Measurements from ENCODE around the gene SLC9A8. TPM values are rescaled to one million over a fixed set of nuclear protein-coding genes. Genes with fewer than 3 reads are reported as not detected.

The SLC9A8 gene
- total RNA-seq, 4 donors from 2014 or later: 8.2 to 17.3 (median 12.1) TPM

DNA sequence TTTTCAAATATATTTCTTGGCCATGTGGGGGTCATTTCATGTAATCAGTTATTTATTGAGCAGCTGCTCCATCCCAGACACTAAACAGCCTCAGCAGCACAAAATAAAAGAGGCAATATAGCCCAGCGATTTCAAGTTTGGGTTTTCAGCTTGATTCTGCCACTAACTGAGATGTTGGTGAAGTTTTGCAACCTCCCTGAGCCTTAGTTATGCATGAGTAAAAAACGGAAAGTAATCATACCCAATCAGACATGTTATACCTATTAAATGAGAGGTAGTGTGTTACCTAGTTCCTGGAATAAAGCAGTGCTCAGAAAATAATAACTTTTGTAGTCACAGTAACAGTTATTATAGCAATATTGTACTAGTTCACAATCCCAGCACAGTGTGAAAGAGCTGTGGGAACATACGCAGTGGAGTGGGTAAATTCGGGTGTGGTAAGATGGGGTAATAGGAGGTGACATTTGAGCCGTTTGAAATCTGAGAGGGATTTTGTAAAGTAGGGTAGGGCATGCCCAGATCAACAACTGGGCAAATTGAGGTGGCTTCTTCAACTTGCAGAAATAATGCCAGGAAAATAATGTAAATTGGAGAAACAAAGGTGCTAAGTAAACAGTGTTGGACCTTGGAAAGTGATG, 1.5 kb downstream of the SLC9A8 start:
- Histone ChIP-seq H3K36me3 (peaks cover 0 to 42% (median 0%) of the 10 kb centered on the region in 3 donors), H3K9me3 (no peaks in the 10 kb centered on the region), H3K4me1 (peaks cover 0 to 24% (median 9%) of the 10 kb centered on the region in 4 donors), H3K4me3 (peak overlapping the region in 1 of 4 donors; percentile 92), H3K27ac (peak overlapping the region in 2 of 4 donors; percentile 89 to 96), H3K27me3 (no peaks in the 10 kb centered on the region)
- TF ChIP-seq EP300 (IDR thresholded peaks at IDR 0.05): no peak
- TF ChIP-seq, protein P1, sequence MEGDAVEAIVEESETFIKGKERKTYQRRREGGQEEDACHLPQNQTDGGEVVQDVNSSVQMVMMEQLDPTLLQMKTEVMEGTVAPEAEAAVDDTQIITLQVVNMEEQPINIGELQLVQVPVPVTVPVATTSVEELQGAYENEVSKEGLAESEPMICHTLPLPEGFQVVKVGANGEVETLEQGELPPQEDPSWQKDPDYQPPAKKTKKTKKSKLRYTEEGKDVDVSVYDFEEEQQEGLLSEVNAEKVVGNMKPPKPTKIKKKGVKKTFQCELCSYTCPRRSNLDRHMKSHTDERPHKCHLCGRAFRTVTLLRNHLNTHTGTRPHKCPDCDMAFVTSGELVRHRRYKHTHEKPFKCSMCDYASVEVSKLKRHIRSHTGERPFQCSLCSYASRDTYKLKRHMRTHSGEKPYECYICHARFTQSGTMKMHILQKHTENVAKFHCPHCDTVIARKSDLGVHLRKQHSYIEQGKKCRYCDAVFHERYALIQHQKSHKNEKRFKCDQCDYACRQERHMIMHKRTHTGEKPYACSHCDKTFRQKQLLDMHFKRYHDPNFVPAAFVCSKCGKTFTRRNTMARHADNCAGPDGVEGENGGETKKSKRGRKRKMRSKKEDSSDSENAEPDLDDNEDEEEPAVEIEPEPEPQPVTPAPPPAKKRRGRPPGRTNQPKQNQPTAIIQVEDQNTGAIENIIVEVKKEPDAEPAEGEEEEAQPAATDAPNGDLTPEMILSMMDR (IDR thresholded peaks at IDR 0.05): no peak
- TF ChIP-seq POLR2A (IDR thresholded peaks at IDR 0.05): no peak
- 67 to 68% methylated on average over 5 of the region's 5 CpGs for WGBS, 2 donors
- DNase-seq (ENCODE audit: low spot score in 2 of 2): no peak

DNA sequence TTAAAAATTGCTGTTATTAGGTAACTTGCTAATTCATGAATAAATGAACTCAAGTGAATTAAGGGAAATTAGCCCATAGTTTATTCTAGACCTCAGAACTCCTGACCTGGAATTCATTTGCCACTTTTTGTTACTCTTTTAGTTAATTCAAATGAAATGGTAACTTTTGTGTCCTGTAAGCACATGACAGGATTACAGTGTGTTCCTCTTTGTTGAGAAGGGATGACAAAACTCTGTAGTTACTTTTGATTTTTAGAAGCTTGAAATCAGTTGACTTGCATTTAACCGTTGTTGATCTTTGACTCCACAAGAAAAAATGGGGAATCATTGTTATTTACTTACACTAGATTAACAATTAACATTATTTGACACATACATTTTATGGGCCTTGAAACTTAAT, 6.2 kb downstream of the SLC9A8 start:
- H3K9me3 ChIP-seq: no peaks in the 10 kb centered on the region
- H3K4me1 ChIP-seq: peaks cover 0 to 25% (median 9%) of the 10 kb centered on the region in 4 donors
- no peak for DNase-seq (ENCODE audit: low spot score in 2 of 2)
- H3K27me3 ChIP-seq: no peaks in the 10 kb centered on the region
- 90 to 97% methylated on average over 1 of the region's 1 CpG for WGBS, 2 donors
- H3K36me3 ChIP-seq: peaks cover 0 to 70% (median 2%) of the 10 kb centered on the region in 3 donors
- H3K4me3 ChIP-seq: no peak overlapping the region
- no peak overlapping the region for H3K27ac ChIP-seq
- no peak for TF ChIP-seq POLR2A (IDR thresholded peaks at IDR 0.05)
- TF ChIP-seq, protein P1 (IDR thresholded peaks at IDR 0.05): no peak

- Histone ChIP-seq H3K4me1 (peaks cover 0 to 18% (median 6%) of the 10 kb centered on the region in 4 donors), H3K27ac (no peak overlapping the region), H3K36me3 (peaks cover 0 to 78% (median 2%) of the 10 kb centered on the region in 3 donors), H3K4me3 (no peak overlapping the region), H3K9me3 (no peaks in the 10 kb centered on the region), H3K27me3 (no peaks in the 10 kb centered on the region)
- WGBS, 2 donors: 96 to 98% methylated on average over 3 of the region's 3 CpGs
- TF ChIP-seq EP300 (IDR thresholded peaks at IDR 0.05) (no peak), POLR2A (IDR thresholded peaks at IDR 0.05) (no peak)
- TF ChIP-seq, protein P1 (IDR thresholded peaks at IDR 0.05): no peak
- no peak for DNase-seq (ENCODE audit: low spot score in 2 of 2)
These were observed 7.1 kb downstream of the SLC9A8 start for GRCh38 chr20:49819702-49820101.

GRCh38 chr20:49821381-49821780, 8.8 kb downstream of the SLC9A8 start:
- Histone ChIP-seq H3K4me1 (peaks cover 0 to 18% (median 6%) of the 10 kb centered on the region in 4 donors), H3K9me3 (no peaks in the 10 kb centered on the region), H3K36me3 (peaks cover 0 to 72% (median 2%) of the 10 kb centered on the region in 3 donors), H3K4me3 (no peak overlapping the region), H3K27me3 (no peaks in the 10 kb centered on the region), H3K27ac (no peak overlapping the region)
- DNase-seq (ENCODE audit: low spot score in 2 of 2): no peak
- TF ChIP-seq POLR2A (IDR thresholded peaks at IDR 0.05) (no peak), EP300 (IDR thresholded peaks at IDR 0.05) (no peak)
- TF ChIP-seq, protein P1 (IDR thresholded peaks at IDR 0.05): no peak
- WGBS, 2 donors: 82 to 86% methylated on average over 2 of the region's 2 CpGs

- 51 to 72% methylated on average over 2 of the region's 2 CpGs for WGBS, 2 donors
- Histone ChIP-seq H3K27ac (no peak overlapping the region), H3K4me1 (peaks cover 0 to 18% (median 6%) of the 10 kb centered on the region in 4 donors), H3K36me3 (peaks cover 0 to 70% (median 2%) of the 10 kb centered on the region in 3 donors), H3K9me3 (no peaks in the 10 kb centered on the region), H3K4me3 (no peak overlapping the region), H3K27me3 (no peaks in the 10 kb centered on the region)
- TF ChIP-seq EP300 (IDR thresholded peaks at IDR 0.05): no peak
- TF ChIP-seq, protein P1 (IDR thresholded peaks at IDR 0.05): peak in 1 of 5 experiments; percentile 7
- DNase-seq (ENCODE audit: low spot score in 2 of 2): no peak
These were observed 9.3 kb downstream of the SLC9A8 start for GRCh38 chr20:49821870-49822331.

All from tibial nerve (tissue), 4 donors.